H1 (cell line): ENCODE data around the gene PELO.

ENCODE experiments used
- CHD2 ChIP-seq: IDR thresholded peaks from 2 replicates; pipeline ENCODE4 v1.6.1; 2012; ENCODE audit warnings: low read length, improper control_type of control experiment
- CTCF ChIP-seq, 3 experiments: IDR thresholded peaks; 1 replicate in 2 of 3; 2 replicates in 1 of 3; pipeline versions ENCODE4 v1.5.1 to v1.6.1; 2011; ENCODE audit warnings: low read length in 3 of 3, mild to moderate bottlenecking in 3 of 3, inconsistent platforms in 2 of 3, low read depth in 1 of 3, moderate library complexity in 1 of 3; ENCODE audit not compliant: insufficient read depth in 1 of 3; ENCODE audit errors: control extremely low read depth in 1 of 3
- EP300 ChIP-seq, 2 experiments: IDR thresholded peaks; 1 replicate in 1 of 2; 2 replicates in 1 of 2; pipeline ENCODE4 v1.6.1; 2011 to 2012; ENCODE audit warnings: low read depth in 2 of 2, low read length in 2 of 2, mild to moderate bottlenecking in 2 of 2, borderline replicate concordance in 1 of 2, inconsistent platforms in 1 of 2, moderate library complexity in 1 of 2

GRCh38 chr5:52778781-52779180 is 8.9 kb upstream of the PELO start:
- TF ChIP-seq CHD2 (no peak), CTCF (IDR thresholded peaks at IDR 0.05; ENCODE audit: control extremely low read depth in 1 of 3, insufficient read depth in 1 of 3, low read depth in 1 of 3, low read length in 3 of 3) (no peak), EP300 (IDR thresholded peaks at IDR 0.05; ENCODE audit: borderline replicate concordance in 1 of 2, low read depth in 2 of 2, low read length in 2 of 2) (no peak)
